Panc1 (cell line): ENCODE measurements around the gene CDC123. TPM values are rescaled to one million over a fixed set of nuclear protein-coding genes. Genes with fewer than 3 reads are reported as not detected.

Source experiments
- ATAC-seq: fragments of 200-7000 bp; cut with Tn5 transposase; 2 replicates; pipeline ENCODE4 v1.9.1; 2020; ENCODE audit warnings: mild to moderate bottlenecking, moderate library complexity
- BruUV-seq: library from RNA; stranded (reverse); fragments of 400-500 nt; replicated peaks from 2 replicates; lab custom pipeline; 2021; lab: Mats Ljungman, UMichigan
- CTCF ChIA-PET: fragments of 300-600 bp; sonication (Branson Sonifier 250); formaldehyde crosslinking; loops from one replicate; lab custom pipeline; 2022; ENCODE audit warnings: antibody characterized with exemption; lab: Charles Lee
- POLR2A ChIA-PET: fragments of 300-600 bp; sonication (Branson Sonifier 250); formaldehyde crosslinking; loops from one replicate; lab custom pipeline; 2022; ENCODE audit warnings: antibody characterized with exemption; lab: Charles Lee
- DNase-seq: peaks from one replicate; pipeline ENCODE4 v3.0.0-alpha.2; 2010; ENCODE audit warnings: low read depth, low spot score
- H3K27ac ChIP-seq: 2 replicates; pipeline ENCODE4 v1.5.1; 2011; ENCODE audit warnings: mild to moderate bottlenecking, low read length, inconsistent platforms
- H3K27me3 ChIP-seq: fragments of 200-500 bp; sonication (Bioruptor generic); 2 replicates; pipeline ENCODE4 v1.6.0; 2014; ENCODE audit warnings: low read length, inconsistent platforms; ENCODE audit not compliant: control insufficient read depth, insufficient read depth
- H3K36me3 ChIP-seq: fragments of 200-500 bp; sonication (Bioruptor generic); 2 replicates; pipeline ENCODE4 v1.5.1; 2014; ENCODE audit warnings: inconsistent platforms, mild to moderate bottlenecking, low read length, moderate library complexity; ENCODE audit not compliant: control insufficient read depth, insufficient read depth
- H3K4me1 ChIP-seq: 2 replicates; pipeline ENCODE4 v1.5.1; 2011; ENCODE audit warnings: inconsistent platforms, mild to moderate bottlenecking, low read length, moderate library complexity; ENCODE audit not compliant: control insufficient read depth, insufficient read depth
- H3K4me3 ChIP-seq, 2 experiments: 2 replicates each; pipeline ENCODE4 v1.5.1; 2011 to 2012; ENCODE audit warnings: low read depth in 2 of 2, low read length in 2 of 2, mild to moderate bottlenecking in 2 of 2, inconsistent platforms in 1 of 2, moderate library complexity in 1 of 2
- H3K9me3 ChIP-seq: fragments of 200-500 bp; sonication (Bioruptor generic); 2 replicates; pipeline ENCODE4 v1.5.1; 2014; ENCODE audit warnings: low read depth, mild to moderate bottlenecking, inconsistent platforms, low read length, moderate library complexity; ENCODE audit not compliant: control insufficient read depth, insufficient read depth
- CTCF ChIP-seq: fragments of 450-650 bp; IDR thresholded peaks from 2 replicates; pipeline ENCODE4 v1.5.1; 2017; ENCODE audit warnings: mild to moderate bottlenecking
- POLR2AphosphoS5 ChIP-seq: IDR thresholded peaks from 2 replicates; pipeline ENCODE4 v1.6.1; 2012; ENCODE audit warnings: mild to moderate bottlenecking, low read depth, low read length, moderate library complexity
- REST ChIP-seq, 2 experiments: IDR thresholded peaks; 2 replicates each; pipeline ENCODE4 v1.6.1; 2011 to 2012; ENCODE audit warnings: low read depth in 2 of 2, control low read depth in 1 of 2, low read length in 1 of 2, mild to moderate bottlenecking in 1 of 2, moderate library complexity in 1 of 2; ENCODE audit not compliant: insufficient read depth in 1 of 2
- SIN3A ChIP-seq: IDR thresholded peaks from 2 replicates; pipeline ENCODE4 v1.6.1; 2012; ENCODE audit warnings: low read depth, mild to moderate bottlenecking, low read length, moderate library complexity, borderline replicate concordance; ENCODE audit not compliant: insufficient read depth
- TCF7L2 ChIP-seq: IDR thresholded peaks from 2 replicates; pipeline ENCODE4 v1.6.1; 2011; ENCODE audit warnings: mild to moderate bottlenecking, low read depth, low read length, inconsistent platforms
- in situ Hi-C: cut with HindIII; loops from 2 replicates; pipeline ENCODE4 v1.10.0; 2016; ENCODE audit warnings: low sequenced_read_pairs, low pct_unique_long_range_greater_than_20kb
- intact Hi-C: fragments of 100-400 bp; cut with micrococcal nuclease; formaldehyde crosslinking; loops from one replicate; pipeline ENCODE4 v1.10.0; 2022; ENCODE audit not compliant: unreplicated experiment
- total RNA-seq: library from RNA; stranded (reverse); gene quantifications from one replicate; pipeline ENCODE4 v1.2.1, GENCODE V29; 2021; ENCODE audit not compliant: unreplicated experiment

Gene CDC123
- total RNA-seq, 1 experiment from 2014 or later, result 66.3 TPM

GRCh38 chr10:12179606-12180170 is 16.3 kb upstream of the CDC123 start:
- no peak for DNase-seq
- Histone ChIP-seq H3K4me3 (no peak overlapping the region), H3K36me3 (peaks cover 7% of the 10 kb centered on the region; the same call in 1 of the 2 replicates), H3K27ac (no peak overlapping the region), H3K27me3 (no peaks in the 10 kb centered on the region), H3K9me3 (no peaks in the 10 kb centered on the region), H3K4me1 (no peaks in the 10 kb centered on the region)
- ChIA-PET POLR2A (no interaction called here), CTCF (no interaction called here)
- intact Hi-C loops (no loop called here), in situ Hi-C loops (no loop called here)
- ATAC-seq, result no peak
- no TSS peak for BruUV-seq
- TF ChIP-seq POLR2AphosphoS5 (no peak), CTCF (no peak), REST (IDR thresholded peaks at IDR 0.05; ENCODE audit: insufficient read depth in 1 of 2, low read depth in 2 of 2, low read length in 1 of 2) (no peak), TCF7L2 (no peak), SIN3A (no peak)

- ATAC-seq (no peak), DNase-seq (no peak)
- no peaks in the 10 kb centered on the region for H3K9me3 ChIP-seq
- no peak overlapping the region for H3K4me3 ChIP-seq
- peaks cover 7% of the 10 kb centered on the region; the same call in 1 of the 2 replicates for H3K36me3 ChIP-seq
- ChIA-PET POLR2A (interaction anchor here (0.5 kb wide), 1 partner anchor 111 kb away, joined by 5 read pairs; no protein-coding TSS in a partner anchor), CTCF (no interaction called here)
- in situ Hi-C loops (no loop called here), intact Hi-C loops (no loop called here)
- H3K27ac ChIP-seq, result no peak overlapping the region
- TF ChIP-seq REST (IDR thresholded peaks at IDR 0.05; ENCODE audit: insufficient read depth in 1 of 2, low read depth in 2 of 2, low read length in 1 of 2), result no peak
- no peak for TF ChIP-seq TCF7L2
- no peak for TF ChIP-seq CTCF
- no peak for TF ChIP-seq SIN3A
- BruUV-seq, result no TSS peak
- no peaks in the 10 kb centered on the region for H3K4me1 ChIP-seq
- H3K27me3 ChIP-seq, result no peaks in the 10 kb centered on the region
Observed at GRCh38 chr10:12180221-12180974, 15.6 kb upstream of the CDC123 start.
